GM12865 (cell line): ENCODE measurements around the gene HOXC5.

Source experiments
- DNase-seq: peaks from one replicate; pipeline ENCODE4 v3.0.0; 2010; ENCODE audit warnings: low read depth
- H3K4me3 ChIP-seq: 2 replicates; pipeline ENCODE4 v1.5.1; 2011; ENCODE audit warnings: mild to moderate bottlenecking, low read depth, low read length, control low read depth
- CTCF ChIP-seq: IDR thresholded peaks from 2 replicates; pipeline ENCODE4 v1.5.1; 2011; ENCODE audit warnings: low read length, control low read depth, low read depth, inconsistent platforms; ENCODE audit not compliant: insufficient read depth; ENCODE audit errors: missing control alignments

HOXC5 gene

GRCh38 chr12:54004063-54004840, 28.6 kb upstream of the HOXC5 start:
- no peak for DNase-seq
- no peak for TF ChIP-seq CTCF
- no peak overlapping the region for H3K4me3 ChIP-seq

- DNase-seq = no peak
- no peak overlapping the region for H3K4me3 ChIP-seq
- TF ChIP-seq CTCF = no peak
Measured at GRCh38 chr12:54004841-54005530, 27.9 kb upstream of the HOXC5 start.

DNA sequence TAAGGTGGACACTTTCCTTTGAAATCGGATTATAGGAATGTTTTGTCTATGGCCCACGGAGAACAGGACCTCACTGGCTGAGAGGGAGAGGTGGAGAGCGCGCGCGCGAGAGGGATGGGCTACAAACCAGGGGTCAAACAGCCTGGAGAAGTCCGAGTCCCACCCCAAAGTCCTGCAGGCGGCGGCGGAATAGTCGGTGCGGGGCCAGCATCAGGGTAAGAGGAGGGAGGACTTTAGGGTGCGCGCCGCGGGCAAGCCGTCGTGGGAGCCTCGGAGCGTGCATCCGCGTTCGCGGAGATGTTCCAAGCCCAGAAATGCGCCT, 27.4 kb upstream of the HOXC5 start:
- DNase-seq = no peak
- H3K4me3 ChIP-seq = no peak overlapping the region
- no peak for TF ChIP-seq CTCF

- TF ChIP-seq CTCF = peak; percentile 81
- DNase-seq = peak; percentile 80
- peak overlapping the region; percentile 17 for H3K4me3 ChIP-seq
Measured at GRCh38 chr12:54005853-54006558, 26.8 kb upstream of the HOXC5 start.

DNA sequence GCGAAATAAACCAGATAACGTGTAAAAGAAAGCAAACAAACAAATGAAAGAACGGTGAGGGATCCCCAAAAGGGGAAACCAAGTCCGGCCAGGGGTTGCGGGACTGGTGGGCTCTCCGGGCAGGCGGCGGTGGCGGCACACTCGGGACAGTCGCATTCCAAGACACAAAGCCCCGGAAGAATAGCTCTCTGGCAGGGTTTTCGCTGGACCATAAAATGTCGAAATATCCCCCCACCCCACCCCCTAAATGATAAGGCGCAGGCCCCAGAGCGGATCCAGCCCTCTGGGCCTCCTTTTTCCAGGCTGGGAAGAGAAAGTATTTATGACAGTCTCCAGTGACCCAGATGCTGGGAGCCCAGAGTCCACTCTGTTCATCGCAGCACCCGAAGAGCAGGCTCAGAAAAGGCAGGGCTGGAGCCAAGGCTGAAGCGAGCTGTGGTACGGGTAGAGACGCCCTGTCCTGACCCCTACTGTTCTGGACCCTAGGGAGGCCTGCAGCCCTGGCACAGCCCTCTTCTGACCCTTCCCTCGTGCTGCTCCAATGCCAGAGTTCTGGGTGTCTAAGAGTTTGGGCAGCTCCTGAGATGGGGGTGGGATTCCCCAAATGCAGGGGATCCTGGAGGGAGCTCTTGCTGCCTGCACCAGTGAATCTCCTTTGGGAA, 26.2 kb upstream of the HOXC5 start:
- DNase-seq = no peak
- peak overlapping the region; percentile 17; the same call in 1 of the 2 replicates for H3K4me3 ChIP-seq
- TF ChIP-seq CTCF = no peak

- H3K4me3 ChIP-seq = no peak overlapping the region
- no peak for DNase-seq
Measured at GRCh38 chr12:54007538-54008259, 25.2 kb upstream of the HOXC5 start.

More at GRCh38 chr12:54007538-54008259, 25.2 kb upstream of the HOXC5 start:
- no peak for TF ChIP-seq CTCF
